CD14-positive monocyte (primary cell): Measurements from ENCODE around the gene CDK7. TPM values are rescaled to one million over a fixed set of nuclear protein-coding genes. Genes with fewer than 3 reads are reported as not detected.
"Not testable (repeated sequence)": the region's sequence is repeated elsewhere in the genome, so short reads cannot be mapped to it uniquely, and the experiment has no call there.

Experiments
- DNase-seq, 3 donors: peaks; one replicate each; pipeline ENCODE4 v3.0.0-alpha.2; 2011 to 2022
- H2AFZ ChIP-seq: 2 replicates; pipeline ENCODE4 v1.6.0; 2012; ENCODE audit warnings: mild to moderate bottlenecking, low read depth, low read length, inconsistent platforms; ENCODE audit not compliant: insufficient read depth, poor library complexity, severe bottlenecking
- H3K27ac ChIP-seq, 2 donors: 1 replicate in 1 of 2; 2 replicates in 1 of 2; pipeline ENCODE4 v1.5.1; 2012 to 2013; ENCODE audit warnings: low read length in 2 of 2, control low read depth in 1 of 2, inconsistent platforms in 1 of 2, low read depth in 1 of 2, mild to moderate bottlenecking in 1 of 2
- H3K27me3 ChIP-seq, 2 donors: one replicate each; pipeline versions ENCODE4 v1.6.0 to v1.6.1; 2011 to 2013; ENCODE audit warnings: low read length in 2 of 2; ENCODE audit not compliant: control insufficient read depth in 2 of 2, insufficient read depth in 2 of 2
- H3K36me3 ChIP-seq, 2 donors: replicated peaks in 1 of 2; 1 replicate in 1 of 2; 2 replicates in 1 of 2; pipeline versions ENCODE4 v1.5.1 to v1.6.1; 2012 to 2013; ENCODE audit warnings: low read length in 2 of 2, control low read depth in 1 of 2, inconsistent platforms in 1 of 2, mild to moderate bottlenecking in 1 of 2; ENCODE audit not compliant: insufficient read depth in 2 of 2, control insufficient read depth in 1 of 2
- H3K4me1 ChIP-seq, 2 donors: 1 replicate in 1 of 2; 2 replicates in 1 of 2; pipeline versions ENCODE4 v1.5.1 to v1.6.1; 2012 to 2013; ENCODE audit warnings: low read length in 2 of 2, control low read depth in 1 of 2, inconsistent platforms in 1 of 2, mild to moderate bottlenecking in 1 of 2, moderate library complexity in 1 of 2; ENCODE audit not compliant: insufficient read depth in 2 of 2, control insufficient read depth in 1 of 2
- H3K4me2 ChIP-seq: replicated peaks from 2 replicates; pipeline ENCODE3; 2012; ENCODE audit warnings: low read length, moderate library complexity, mild to moderate bottlenecking; ENCODE audit not compliant: poor library complexity, severe bottlenecking; ENCODE audit errors: extremely low read depth
- H3K4me3 ChIP-seq, 3 experiments: fragments of 200-600 bp in 1 of 3; sonication (generic) in 1 of 3; replicated peaks in 1 of 3; 1 replicate in 2 of 3; 2 replicates in 1 of 3; pipeline ENCODE4 v1.5.1; 2011 to 2013; ENCODE audit warnings: low read length in 3 of 3, mild to moderate bottlenecking in 3 of 3, control low read depth in 2 of 3, low read depth in 2 of 3, inconsistent platforms in 1 of 3, moderate library complexity in 1 of 3
- H3K79me2 ChIP-seq: 2 replicates; pipeline ENCODE4 v1.6.0; 2012; ENCODE audit warnings: mild to moderate bottlenecking, control low read depth, inconsistent platforms, low read length, moderate library complexity; ENCODE audit not compliant: insufficient read depth
- H3K9ac ChIP-seq: 2 replicates; pipeline ENCODE4 v1.6.0; 2017; ENCODE audit warnings: low read length, mild to moderate bottlenecking; ENCODE audit not compliant: insufficient read depth, poor library complexity, severe bottlenecking
- H3K9me3 ChIP-seq, 2 donors: replicated peaks in 1 of 2; 1 replicate in 1 of 2; 2 replicates in 1 of 2; pipeline versions ENCODE4 v1.5.1 to v1.6.1; 2012 to 2013; ENCODE audit warnings: low read length in 2 of 2, control low read depth in 1 of 2; ENCODE audit not compliant: control insufficient read depth in 1 of 2, insufficient read depth in 1 of 2
- H4K20me1 ChIP-seq: 2 replicates; pipeline ENCODE4 v1.6.0; 2012; ENCODE audit warnings: mild to moderate bottlenecking, low read length, control low read depth, moderate library complexity; ENCODE audit not compliant: insufficient read depth
- H3K27ac Mint-ChIP-seq, 7 donors: one replicate each; pipeline ENCODE4 v1.8.0; 2020; ENCODE audit warnings: mild to moderate bottlenecking in 7 of 7, mixed read lengths in 7 of 7, moderate library complexity in 6 of 7, inconsistent platforms in 2 of 7
- H3K27me3 Mint-ChIP-seq, 3 donors: one replicate each; pipeline ENCODE4 v1.8.0; 2021 to 2022; ENCODE audit warnings: low read depth in 3 of 3, mild to moderate bottlenecking in 3 of 3, mixed read lengths in 3 of 3, moderate library complexity in 3 of 3, inconsistent platforms in 1 of 3
- H3K36me3 Mint-ChIP-seq, 2 donors: one replicate each; pipeline ENCODE4 v1.8.0; 2020; ENCODE audit warnings: mixed read lengths in 2 of 2, inconsistent platforms in 1 of 2, mild to moderate bottlenecking in 1 of 2
- H3K4me1 Mint-ChIP-seq: one replicate; pipeline ENCODE4 v1.8.0; 2020; ENCODE audit warnings: mild to moderate bottlenecking, mixed read lengths
- H3K4me3 Mint-ChIP-seq, 2 donors: one replicate each; pipeline ENCODE4 v1.8.0; 2020; ENCODE audit warnings: mild to moderate bottlenecking in 2 of 2, mixed read lengths in 2 of 2, moderate library complexity in 1 of 2
- H3K9me3 Mint-ChIP-seq, 7 donors: one replicate each; pipeline ENCODE4 v1.8.0; 2020 to 2022; ENCODE audit warnings: mixed read lengths in 7 of 7, mild to moderate bottlenecking in 6 of 7, moderate library complexity in 6 of 7, inconsistent platforms in 2 of 7
- CTCF ChIP-seq: fragments of 200-600 bp; IDR thresholded peaks from one replicate; pipeline ENCODE4 v1.8.0; 2022; ENCODE audit warnings: antibody characterized with exemption, mild to moderate bottlenecking
- WGBS: methylation state at CpG from one replicate; pipeline ENCODE4 v1.1.5; 2013; ENCODE audit warnings: missing lambda C conversion rate; ENCODE audit not compliant: insufficient coverage; 5-methylcytosine and 5-hydroxymethylcytosine counted together
- intact Hi-C, 2 donors: fragments of 100-400 bp; cut with micrococcal nuclease; formaldehyde crosslinking; loops; one replicate each; pipeline versions ENCODE4 v1.15.0 to v1.15.1; 2023
- polyA plus RNA-seq, 3 donors: library from polyadenylated mRNA; depleted of rRNA in 1 of 3; unstranded in 2 of 3; stranded (reverse) in 1 of 3; fragments of 300-500 nt in 2 of 3; fragments of >200 nt in 1 of 3; fragmentation: Illumina TruSeq in 2 of 3; gene quantifications; 1 replicate in 2 of 3; 2 replicates in 1 of 3; pipeline ENCODE4 v1.2.3, GENCODE V29; 2012 to 2021

The CDK7 gene
- polyA plus RNA-seq, 3 donors, result 12.4 to 20.4 (median 14.4) TPM

- Mint-ChIP-seq H3K4me1 (peaks cover 11% of the 10 kb centered on the region), H3K36me3 (peaks cover 11 to 27% of the 10 kb centered on the region in 2 donors), H3K4me3 (no peak overlapping the region), H3K27ac (peak overlapping the region in 2 of 7 donors; percentile 25 to 65), H3K27me3 (peaks cover 0 to 3% (median 2%) of the 10 kb centered on the region in 3 donors), H3K9me3 (peaks cover 0 to 3% (median 0%) of the 10 kb centered on the region in 7 donors)
- Histone ChIP-seq H3K4me1 (peaks cover 4 to 19% of the 10 kb centered on the region in 2 donors), H3K9ac (no peak overlapping the region), H2AFZ (no peak overlapping the region), H3K36me3 (peaks cover 3 to 8% of the 10 kb centered on the region in 2 donors), H3K4me2 (no peak overlapping the region), H3K27ac (no peak overlapping the region), H3K4me3 (no peak overlapping the region), H3K9me3 (no peaks in the 10 kb centered on the region), H3K79me2 (peaks cover 53% of the 10 kb centered on the region), H4K20me1 (peaks cover 16% of the 10 kb centered on the region), H3K27me3 (no peaks in the 10 kb centered on the region)
- TF ChIP-seq CTCF, result no peak
- DNase-seq, result no peak
- intact Hi-C loops, result loop anchor here in 1 of 2 donors (5.0 kb wide), 2 partner anchors 53 to 147 kb away; partner anchors contain the start of genes AK6, CCNB1, RAD17 and TAF9
Measured at GRCh38 chr5:69219939-69220338, 14.7 kb upstream of the CDK7 start.

- Mint-ChIP-seq H3K36me3 (peaks cover 11 to 31% of the 10 kb centered on the region in 2 donors), H3K4me1 (peaks cover 11% of the 10 kb centered on the region)
- H3K27ac Mint-ChIP-seq, H3K4me3 Mint-ChIP-seq, H3K27me3 Mint-ChIP-seq, H3K9me3 Mint-ChIP-seq, H2AFZ ChIP-seq, H3K9ac ChIP-seq, intact Hi-C loops, H3K9me3 ChIP-seq, DNase-seq, H3K4me2 ChIP-seq, H3K4me3 ChIP-seq, H3K27me3 ChIP-seq, H3K27ac ChIP-seq: not testable (repeated sequence)
- 100% methylated on average over 5 of the region's 18 CpGs for whole genome bisulfite sequencing
- H4K20me1 ChIP-seq, result peaks cover 16% of the 10 kb centered on the region
- peaks cover 3 to 11% of the 10 kb centered on the region in 2 donors for H3K36me3 ChIP-seq
- peaks cover 4 to 19% of the 10 kb centered on the region in 2 donors for H3K4me1 ChIP-seq
- peaks cover 53% of the 10 kb centered on the region for H3K79me2 ChIP-seq
Measured at GRCh38 chr5:69220371-69220770, 14.3 kb upstream of the CDK7 start.

- intact Hi-C loops, H3K27ac Mint-ChIP-seq, H3K9ac ChIP-seq: not testable (repeated sequence)
Measured at GRCh38 chr5:69220833-69221232, 13.9 kb upstream of the CDK7 start.

More at GRCh38 chr5:69220833-69221232, 13.9 kb upstream of the CDK7 start:
- H3K4me3 ChIP-seq, H2AFZ ChIP-seq, H3K9me3 ChIP-seq, H3K4me2 ChIP-seq, H3K27me3 ChIP-seq, H3K27ac ChIP-seq, H3K27me3 Mint-ChIP-seq, H3K9me3 Mint-ChIP-seq, H3K4me3 Mint-ChIP-seq, DNase-seq: not testable (repeated sequence)
- no CpG with 5 or more reads among the region's 9 CpGs for WGBS
- H3K36me3 Mint-ChIP-seq, result peaks cover 11 to 36% of the 10 kb centered on the region in 2 donors
- Histone ChIP-seq H3K4me1 (peaks cover 4 to 19% of the 10 kb centered on the region in 2 donors), H4K20me1 (peaks cover 16% of the 10 kb centered on the region), H3K36me3 (peaks cover 5 to 12% of the 10 kb centered on the region in 2 donors), H3K79me2 (peaks cover 55% of the 10 kb centered on the region)
- H3K4me1 Mint-ChIP-seq, result peaks cover 11% of the 10 kb centered on the region
